RWPE1 (cell line): ENCODE results near the gene MEGF11.

ENCODE experiments used
- CTCF ChIA-PET: fragments of 350-600 bp; sonication (Branson Sonifier 250); formaldehyde crosslinking; extraction: SDS; loops from one replicate; lab custom pipeline; 2021; lab: Yijun Ruan, JAX
- POLR2A ChIA-PET: fragments of 400-600 bp; formaldehyde crosslinking; extraction: SDS; loops from one replicate; lab custom pipeline; 2020; ENCODE audit warnings: antibody characterized with exemption; ENCODE audit not compliant: low non-redundant PET; lab: Yijun Ruan, JAX
- DNase-seq: peaks from one replicate; pipeline ENCODE4 v3.0.0; 2012; ENCODE audit warnings: low spot score
- H3K27ac ChIP-seq: fragments of 450-650 bp; 2 replicates; pipeline ENCODE4 v1.5.1; 2017
- CTCF ChIP-seq: fragments of 450-650 bp; conservative IDR thresholded peaks from 2 replicates; pipeline ENCODE4 v1.5.1; 2017; ENCODE audit warnings: low read depth, mild to moderate bottlenecking

The MEGF11 gene

GRCh38 chr15:66117841-66118240 is 135.7 kb downstream of the MEGF11 start:
- no peak for TF ChIP-seq CTCF
- ChIA-PET POLR2A (no interaction called here), CTCF (no interaction called here)
- DNase-seq, result no peak
- H3K27ac ChIP-seq, result no peak overlapping the region

- H3K27ac ChIP-seq, result no peak overlapping the region
- CTCF ChIA-PET, result no interaction called here
- POLR2A ChIA-PET, result no interaction called here
- no peak for DNase-seq
- no peak for TF ChIP-seq CTCF
These were observed 137.9 kb downstream of the MEGF11 start for GRCh38 chr15:66115568-66116206.

- H3K27ac ChIP-seq, result no peak overlapping the region
- DNase-seq, result peak; percentile 15
- no peak for TF ChIP-seq CTCF
- ChIA-PET CTCF (interaction anchor here (0.6 kb wide), 1 partner anchor 259 kb away, joined by 4 read pairs; no protein-coding TSS in a partner anchor), POLR2A (no interaction called here)
These were observed 138.6 kb downstream of the MEGF11 start for GRCh38 chr15:66114863-66115425.

- ChIA-PET POLR2A (no interaction called here), CTCF (no interaction called here)
- no peak overlapping the region for H3K27ac ChIP-seq
- no peak for DNase-seq
- no peak for TF ChIP-seq CTCF
These were observed 141.2 kb downstream of the MEGF11 start for GRCh38 chr15:66112388-66112787.

- no peak for DNase-seq
- no peak overlapping the region for H3K27ac ChIP-seq
- POLR2A ChIA-PET, result no interaction called here
- TF ChIP-seq CTCF, result no peak
- CTCF ChIA-PET, result no interaction called here
These were observed 142.2 kb downstream of the MEGF11 start for GRCh38 chr15:66111363-66111762.

GRCh38 chr15:66110864-66111263 is 142.7 kb downstream of the MEGF11 start:
- TF ChIP-seq CTCF, result no peak
- CTCF ChIA-PET, result no interaction called here
- POLR2A ChIA-PET, result no interaction called here

More at GRCh38 chr15:66110864-66111263, 142.7 kb downstream of the MEGF11 start:
- H3K27ac ChIP-seq, result no peak overlapping the region
- no peak for DNase-seq
